Retinal pigment epithelial cell (primary cell): Measurements from ENCODE around the gene TPM1.

ENCODE experiments used
- DNase-seq: peaks from one replicate; pipeline ENCODE4 v3.0.0-alpha.2; 2010; ENCODE audit warnings: low read depth
- H3K4me3 ChIP-seq: 2 replicates; pipeline ENCODE4 v1.5.1; 2011; ENCODE audit warnings: mild to moderate bottlenecking, low read length, control low read depth, moderate library complexity
- TF ChIP-seq, protein P1 (sequence below): conservative IDR thresholded peaks from 2 replicates; pipeline ENCODE4 v1.5.1; 2011; ENCODE audit warnings: low read depth, low read length, control low read depth, inconsistent platforms

Gene TPM1

DNA sequence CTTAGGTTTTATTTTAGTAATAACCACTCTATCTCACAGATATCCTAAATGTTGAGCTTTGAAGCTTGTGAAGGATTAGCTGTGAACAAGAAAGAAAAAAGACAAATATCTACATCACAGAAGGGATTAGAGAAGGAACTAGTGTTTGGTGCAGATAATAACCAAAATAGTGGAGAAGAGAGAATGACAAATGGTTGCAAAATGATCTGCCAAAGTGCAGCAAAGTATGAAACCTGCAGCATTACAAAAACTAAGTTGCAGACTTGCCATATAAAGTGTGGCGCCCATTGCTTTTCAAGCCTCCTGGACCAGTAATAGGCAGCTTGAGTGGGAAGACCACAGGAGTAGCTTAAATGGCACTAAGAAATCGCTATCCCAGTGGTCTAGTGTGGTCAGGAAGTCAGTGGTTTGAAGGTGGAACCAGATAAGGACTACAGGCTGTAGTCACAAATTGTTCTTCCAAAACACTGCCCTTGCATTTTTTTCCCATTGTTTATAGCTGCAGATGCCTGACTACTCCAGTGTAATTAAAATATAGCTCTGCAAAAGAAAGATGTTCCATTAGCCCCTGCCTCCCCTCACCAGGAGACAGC, 20.7 kb downstream of the TPM1 start:
- H3K4me3 ChIP-seq, result no peak overlapping the region
- TF ChIP-seq, protein P1, sequence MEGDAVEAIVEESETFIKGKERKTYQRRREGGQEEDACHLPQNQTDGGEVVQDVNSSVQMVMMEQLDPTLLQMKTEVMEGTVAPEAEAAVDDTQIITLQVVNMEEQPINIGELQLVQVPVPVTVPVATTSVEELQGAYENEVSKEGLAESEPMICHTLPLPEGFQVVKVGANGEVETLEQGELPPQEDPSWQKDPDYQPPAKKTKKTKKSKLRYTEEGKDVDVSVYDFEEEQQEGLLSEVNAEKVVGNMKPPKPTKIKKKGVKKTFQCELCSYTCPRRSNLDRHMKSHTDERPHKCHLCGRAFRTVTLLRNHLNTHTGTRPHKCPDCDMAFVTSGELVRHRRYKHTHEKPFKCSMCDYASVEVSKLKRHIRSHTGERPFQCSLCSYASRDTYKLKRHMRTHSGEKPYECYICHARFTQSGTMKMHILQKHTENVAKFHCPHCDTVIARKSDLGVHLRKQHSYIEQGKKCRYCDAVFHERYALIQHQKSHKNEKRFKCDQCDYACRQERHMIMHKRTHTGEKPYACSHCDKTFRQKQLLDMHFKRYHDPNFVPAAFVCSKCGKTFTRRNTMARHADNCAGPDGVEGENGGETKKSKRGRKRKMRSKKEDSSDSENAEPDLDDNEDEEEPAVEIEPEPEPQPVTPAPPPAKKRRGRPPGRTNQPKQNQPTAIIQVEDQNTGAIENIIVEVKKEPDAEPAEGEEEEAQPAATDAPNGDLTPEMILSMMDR, result no peak
- no peak for DNase-seq

GRCh38 chr15:63063877-63064409, 21.4 kb downstream of the TPM1 start:
- H3K4me3 ChIP-seq, result no peak overlapping the region
- no peak for DNase-seq
- TF ChIP-seq, protein P1, result no peak

- H3K4me3 ChIP-seq, result no peak overlapping the region
- TF ChIP-seq, protein P1, result no peak
- no peak for DNase-seq
Observed at GRCh38 chr15:63065262-63066221, 23.0 kb downstream of the TPM1 start.

DNA sequence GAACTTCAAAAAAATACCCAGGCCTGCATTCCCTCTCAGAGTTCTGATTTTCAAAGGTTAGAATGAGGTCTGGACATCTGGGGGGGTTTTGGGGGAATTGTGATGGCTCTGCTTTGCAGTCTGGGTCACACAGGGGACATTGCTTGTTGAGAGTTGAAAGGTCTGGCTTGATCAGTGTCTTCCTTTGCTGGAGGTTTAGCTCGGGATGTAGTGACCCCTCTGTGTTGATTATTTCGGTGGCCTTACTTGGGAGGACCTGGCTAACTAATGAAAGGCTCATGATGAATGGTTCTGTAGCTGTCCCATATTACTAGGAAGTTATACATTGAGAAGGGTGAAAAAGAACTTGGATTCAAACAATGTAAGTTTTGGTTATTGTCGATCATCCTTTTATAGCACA, 23.7 kb downstream of the TPM1 start:
- DNase-seq, result no peak
- TF ChIP-seq, protein P1, result no peak
- no peak overlapping the region for H3K4me3 ChIP-seq

DNA sequence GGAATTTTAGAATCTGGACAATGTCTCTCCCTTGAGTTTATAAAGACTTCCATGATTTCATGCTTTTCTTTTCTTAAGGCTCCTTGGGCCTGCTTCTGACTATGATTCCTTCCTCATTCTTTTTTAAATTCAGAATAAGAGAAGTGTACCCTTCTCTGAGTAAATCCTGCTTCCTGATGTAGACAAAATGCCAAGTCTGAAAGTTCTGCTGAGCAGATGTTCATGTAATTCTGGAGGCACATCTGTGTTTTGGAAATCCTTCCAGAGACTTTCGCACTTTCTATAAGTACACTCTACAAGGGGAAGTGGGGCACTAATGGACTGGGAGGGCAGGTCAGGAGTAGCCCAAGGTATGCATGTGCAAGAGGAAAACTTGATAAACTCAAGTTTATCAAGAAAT, 24.8 kb downstream of the TPM1 start:
- no peak for DNase-seq
- TF ChIP-seq, protein P1, result no peak
- no peak overlapping the region for H3K4me3 ChIP-seq

- DNase-seq, result no peak
- no peak overlapping the region for H3K4me3 ChIP-seq
- TF ChIP-seq, protein P1, result no peak
Observed at GRCh38 chr15:63067976-63068743, 25.6 kb downstream of the TPM1 start.
